GM19351 (cell line): ENCODE results near the gene TMEM201.
"Not testable (repeated sequence)": the region's sequence is repeated elsewhere in the genome, so short reads cannot be mapped to it uniquely, and the experiment has no call there.

Experiments used
- ATAC-seq: cut with Tn5 transposase; IDR thresholded peaks from one replicate; pipeline ENCODE4 v1.9.1; 2021; ENCODE audit warnings: mild to moderate bottlenecking, moderate library complexity; ENCODE audit not compliant: unreplicated experiment

Gene TMEM201

GRCh38 chr1:9615316-9616063, 26.8 kb downstream of the TMEM201 start:
- no peak for ATAC-seq

GRCh38 chr1:9618909-9619679, 30.4 kb downstream of the TMEM201 start:
- ATAC-seq: no peak

- no peak for ATAC-seq
Measured at GRCh38 chr1:9621032-9621431, 32.3 kb downstream of the TMEM201 start.

DNA sequence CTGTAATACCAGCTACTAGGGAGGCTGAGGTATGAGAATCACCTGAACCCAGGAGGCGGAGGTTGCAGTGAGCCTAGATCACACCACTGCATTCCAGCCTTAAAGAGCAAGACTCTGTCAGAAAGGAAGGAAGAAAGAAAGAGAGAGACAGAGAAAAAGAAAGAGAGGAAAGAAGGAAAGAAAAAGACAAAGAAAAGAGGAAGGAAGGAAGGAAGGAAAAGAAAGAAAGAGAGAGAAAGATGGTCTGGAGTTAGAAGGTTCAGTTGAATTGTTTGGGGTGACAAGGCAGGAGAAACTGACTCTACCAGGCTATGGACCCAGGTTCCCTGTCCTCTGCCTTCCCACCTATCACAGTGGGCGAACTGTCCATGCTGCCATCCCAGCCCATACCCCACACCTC, 35.4 kb downstream of the TMEM201 start:
- ATAC-seq: no peak

- not testable (repeated sequence) for ATAC-seq
Measured at GRCh38 chr1:9625030-9625429, 36.3 kb downstream of the TMEM201 start.

DNA sequence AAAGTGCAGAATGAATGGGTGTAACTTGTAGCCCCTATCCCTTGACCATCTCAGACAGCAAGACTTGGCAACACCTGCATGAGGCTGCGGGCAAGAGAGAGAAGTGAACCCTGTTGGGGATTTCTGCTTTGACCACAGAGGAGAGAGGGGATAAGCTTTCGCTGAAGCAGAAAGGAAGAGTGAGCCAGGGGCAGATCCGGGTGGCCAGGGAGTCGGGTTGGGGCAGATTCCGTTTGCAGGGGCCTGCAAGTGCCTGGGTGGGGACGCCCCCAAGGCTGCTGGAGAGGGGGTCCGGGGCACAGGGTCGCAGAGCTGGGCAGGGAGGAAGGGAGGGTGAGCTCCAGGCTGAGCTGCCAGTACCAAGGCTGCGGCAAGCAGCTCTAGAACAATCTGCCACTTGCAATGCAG, 37.5 kb downstream of the TMEM201 start:
- peak; percentile 48 for ATAC-seq

GRCh38 chr1:9628541-9629444, 40.1 kb downstream of the TMEM201 start:
- peak; percentile 30 for ATAC-seq

GRCh38 chr1:9629445-9630201, 40.9 kb downstream of the TMEM201 start:
- peak; percentile 33 for ATAC-seq

DNA sequence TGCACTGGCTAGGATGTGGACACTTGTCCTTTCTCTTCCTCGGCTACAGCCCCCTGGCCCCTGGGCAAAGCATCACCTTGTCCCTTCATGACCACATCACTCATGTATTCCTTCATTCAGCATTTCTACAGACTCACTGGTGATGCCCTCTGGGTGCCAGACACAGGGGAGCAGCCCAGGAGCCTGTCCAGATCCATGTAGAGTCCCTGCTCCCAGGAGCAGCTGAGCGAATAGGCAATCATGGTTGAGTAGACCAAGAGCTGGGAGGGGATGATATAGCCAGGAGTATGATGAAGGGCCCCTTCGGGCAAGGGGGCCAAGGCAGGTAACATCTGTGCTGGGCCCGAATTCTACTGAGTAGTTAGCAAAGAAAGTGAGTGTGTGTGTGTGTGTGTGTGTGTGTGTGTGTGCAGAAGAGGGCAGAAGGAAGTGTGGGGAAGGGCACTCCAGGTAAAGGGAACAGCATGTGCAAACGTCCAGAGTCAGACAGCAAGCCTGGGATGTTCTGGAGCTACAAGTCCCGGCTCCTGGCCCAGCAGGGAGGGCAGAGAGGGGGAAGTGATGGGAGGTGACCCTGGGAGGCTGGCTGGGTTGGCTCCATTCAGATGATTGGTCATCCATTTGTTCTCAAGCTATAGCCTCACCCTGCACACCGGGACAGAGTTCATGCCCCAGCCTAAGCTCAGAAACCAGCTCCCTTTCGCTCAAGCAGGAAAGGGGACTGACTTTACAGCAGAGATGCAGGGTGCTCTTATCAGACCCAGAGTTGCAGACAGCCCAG, 41.8 kb downstream of the TMEM201 start:
- no peak for ATAC-seq

DNA sequence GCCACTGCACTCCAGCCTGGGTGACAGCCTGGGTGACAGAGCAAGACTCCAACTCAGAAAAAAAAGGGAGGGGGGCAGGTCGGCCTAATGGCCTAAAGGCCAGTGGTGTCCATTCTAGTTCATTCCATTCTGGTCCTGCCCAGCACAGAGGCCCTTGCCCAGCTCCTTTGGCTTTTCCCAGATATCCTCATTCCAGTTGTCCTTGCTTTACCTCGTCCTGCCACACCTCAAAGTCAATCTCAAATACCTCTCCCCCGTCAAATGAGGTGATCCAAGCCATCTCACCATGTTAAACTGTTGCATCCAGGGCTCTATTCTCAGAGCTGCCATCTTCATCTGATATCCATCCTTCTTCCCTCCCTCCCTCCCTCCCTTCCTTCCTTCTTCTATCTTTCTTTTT, 42.9 kb downstream of the TMEM201 start:
- no peak for ATAC-seq

- no peak for ATAC-seq
Measured at GRCh38 chr1:9633493-9633892, 44.8 kb downstream of the TMEM201 start.

DNA sequence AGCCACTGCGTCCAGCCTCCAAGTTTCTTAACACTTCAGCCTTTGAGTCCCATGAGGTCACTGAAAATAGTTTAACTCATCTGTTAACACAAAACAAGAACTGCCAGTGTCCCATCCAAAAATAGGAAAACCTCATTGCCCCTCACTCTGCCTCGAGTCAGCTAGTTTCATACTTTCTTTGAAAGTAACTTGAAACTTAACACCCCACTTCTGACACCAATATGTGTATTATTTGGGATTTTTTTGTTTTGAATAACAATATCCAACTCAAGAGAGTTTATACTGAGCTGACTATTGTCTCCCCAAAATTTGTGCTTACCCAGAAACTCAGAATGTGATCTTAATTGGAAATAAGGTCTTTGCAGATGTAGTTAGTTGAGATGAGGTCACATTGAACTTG, 45.9 kb downstream of the TMEM201 start:
- no peak for ATAC-seq

- ATAC-seq: no peak
Measured at GRCh38 chr1:9639227-9639626, 50.5 kb downstream of the TMEM201 start.

- ATAC-seq: no peak
Measured at GRCh38 chr1:9643351-9644256, 54.9 kb downstream of the TMEM201 start.

GRCh38 chr1:9646037-9646436, 57.3 kb downstream of the TMEM201 start:
- ATAC-seq: no peak

DNA sequence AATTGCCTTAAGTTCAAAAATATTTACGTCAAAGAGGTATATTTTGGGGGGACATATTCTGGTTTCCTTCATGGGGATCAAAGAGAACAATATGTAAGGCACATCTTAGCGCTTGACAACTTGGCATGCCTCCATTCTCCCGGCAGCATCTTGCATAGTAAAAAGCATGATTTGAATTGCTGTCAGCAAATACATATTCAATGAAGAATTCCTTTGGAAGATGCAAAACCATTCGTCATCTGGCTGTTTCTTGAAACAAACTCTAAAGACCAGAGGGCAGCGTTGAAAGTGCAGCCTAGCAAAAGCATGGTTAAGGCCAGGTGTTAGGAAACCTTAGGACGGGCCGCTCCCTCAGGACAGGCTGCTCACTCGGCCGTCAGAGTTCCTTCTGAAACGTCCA, 59.5 kb downstream of the TMEM201 start:
- no peak for ATAC-seq

DNA sequence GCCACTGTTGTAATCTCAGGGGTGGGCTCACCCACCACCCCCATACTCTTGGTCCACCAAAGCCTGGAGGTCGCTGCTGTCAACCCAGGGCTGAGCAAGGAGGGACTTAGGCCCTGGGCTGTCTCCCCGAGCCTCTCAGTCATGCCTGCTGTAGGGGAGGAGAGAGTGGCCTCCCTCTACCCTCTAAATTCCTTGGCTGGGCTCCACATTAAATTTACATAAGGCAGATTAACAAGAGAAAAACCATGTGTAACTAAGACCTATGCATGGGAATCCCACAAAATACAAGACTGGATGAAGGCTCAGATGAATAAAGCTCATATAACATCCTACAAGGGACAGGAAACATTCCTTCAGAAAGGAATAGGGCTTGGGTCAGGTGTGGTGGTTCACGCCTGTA, 61.1 kb downstream of the TMEM201 start:
- ATAC-seq: no peak

GRCh38 chr1:9651220-9651564, 62.5 kb downstream of the TMEM201 start:
- no peak for ATAC-seq
